GM21515 (cell line): Measurements from ENCODE around the gene MAP3K3.
A peak's percentile ranks its signal among the peaks of the same experiment; 100 is the strongest.

Source experiments
- ATAC-seq: cut with Tn5 transposase; IDR thresholded peaks from one replicate; pipeline ENCODE4 v1.9.1; 2021; ENCODE audit not compliant: unreplicated experiment

Gene MAP3K3

GRCh38 chr17:63692195-63692816 lies 70.1 kb downstream of the MAP3K3 start:
- ATAC-seq, result no peak

GRCh38 chr17:63693411-63694113 lies 71.3 kb downstream of the MAP3K3 start:
- ATAC-seq, result no peak

GRCh38 chr17:63694229-63694949 lies 72.2 kb downstream of the MAP3K3 start:
- ATAC-seq, result no peak

GRCh38 chr17:63694950-63695773 lies 72.9 kb downstream of the MAP3K3 start:
- ATAC-seq, result no peak

- no peak for ATAC-seq
Observed at GRCh38 chr17:63695889-63696288, 73.7 kb downstream of the MAP3K3 start.

- ATAC-seq, result no peak
Observed at GRCh38 chr17:63696381-63696961, 74.3 kb downstream of the MAP3K3 start.

GRCh38 chr17:63697341-63698286 lies 75.4 kb downstream of the MAP3K3 start:
- no peak for ATAC-seq

- ATAC-seq, result no peak
Observed at GRCh38 chr17:63698381-63698885, 76.2 kb downstream of the MAP3K3 start.

- ATAC-seq, result peak; percentile 26
Observed at GRCh38 chr17:63698886-63699637, 76.8 kb downstream of the MAP3K3 start.

GRCh38 chr17:63699638-63700527 lies 77.7 kb downstream of the MAP3K3 start, which contains the start of gene LIMD2:
Gene LIMD2 (minus strand): TSS chr17:63700125. CDS start chr17:63699298, 827 bp downstream.
- ATAC-seq, result peak; percentile 24

- ATAC-seq, result no peak
Observed at GRCh38 chr17:63700528-63701455, 78.6 kb downstream of the MAP3K3 start.

- ATAC-seq, result no peak
Observed at GRCh38 chr17:63701456-63701820, 79.2 kb downstream of the MAP3K3 start.

GRCh38 chr17:63701868-63702720 lies 79.9 kb downstream of the MAP3K3 start:
- no peak for ATAC-seq

- no peak for ATAC-seq
Observed at GRCh38 chr17:63702721-63703015, 80.5 kb downstream of the MAP3K3 start.

GRCh38 chr17:63703029-63703428 lies 80.8 kb downstream of the MAP3K3 start:
- no peak for ATAC-seq
